ENCODE measurements around the gene SEPTIN7. TPM values are rescaled to one million over a fixed set of nuclear protein-coding genes. Genes with fewer than 3 reads are reported as not detected.

The SEPTIN7 gene
- total and polyA plus RNA-seq, 3 donors from 2014 or later = 137 to 194 (median 182) TPM

DNA sequence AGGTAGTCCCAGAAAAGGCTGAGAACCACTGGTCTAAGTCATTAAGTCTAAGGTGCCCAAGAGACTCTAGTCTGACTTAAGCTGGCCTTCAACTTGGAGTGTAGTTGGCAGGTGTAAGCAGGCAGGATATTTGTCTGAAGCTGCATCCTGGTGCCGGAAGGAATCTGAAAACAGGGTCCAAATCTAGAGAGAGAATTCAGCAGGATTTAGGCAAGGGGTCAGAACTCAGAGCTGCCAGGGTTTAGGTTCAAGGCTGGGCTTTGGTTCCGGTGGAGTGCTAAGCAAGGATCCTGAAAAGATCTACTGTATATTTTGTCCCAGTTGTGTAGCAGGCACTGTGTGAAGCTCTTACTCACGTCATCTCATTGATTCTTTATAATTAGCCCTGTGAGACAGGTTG, 16.5 kb upstream of the SEPTIN7 start:
- Histone ChIP-seq H3K36me3 (ENCODE audit: low read depth, missing control alignments) (no peaks in the 10 kb centered on the region), H3K4me3 (no peak overlapping the region), H3K4me1 (no peaks in the 10 kb centered on the region), H3K27ac (no peak overlapping the region), H3K9me3 (no peaks in the 10 kb centered on the region), H3K27me3 (no peaks in the 10 kb centered on the region)
- TF ChIP-seq, protein P1, sequence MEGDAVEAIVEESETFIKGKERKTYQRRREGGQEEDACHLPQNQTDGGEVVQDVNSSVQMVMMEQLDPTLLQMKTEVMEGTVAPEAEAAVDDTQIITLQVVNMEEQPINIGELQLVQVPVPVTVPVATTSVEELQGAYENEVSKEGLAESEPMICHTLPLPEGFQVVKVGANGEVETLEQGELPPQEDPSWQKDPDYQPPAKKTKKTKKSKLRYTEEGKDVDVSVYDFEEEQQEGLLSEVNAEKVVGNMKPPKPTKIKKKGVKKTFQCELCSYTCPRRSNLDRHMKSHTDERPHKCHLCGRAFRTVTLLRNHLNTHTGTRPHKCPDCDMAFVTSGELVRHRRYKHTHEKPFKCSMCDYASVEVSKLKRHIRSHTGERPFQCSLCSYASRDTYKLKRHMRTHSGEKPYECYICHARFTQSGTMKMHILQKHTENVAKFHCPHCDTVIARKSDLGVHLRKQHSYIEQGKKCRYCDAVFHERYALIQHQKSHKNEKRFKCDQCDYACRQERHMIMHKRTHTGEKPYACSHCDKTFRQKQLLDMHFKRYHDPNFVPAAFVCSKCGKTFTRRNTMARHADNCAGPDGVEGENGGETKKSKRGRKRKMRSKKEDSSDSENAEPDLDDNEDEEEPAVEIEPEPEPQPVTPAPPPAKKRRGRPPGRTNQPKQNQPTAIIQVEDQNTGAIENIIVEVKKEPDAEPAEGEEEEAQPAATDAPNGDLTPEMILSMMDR (IDR thresholded peaks at IDR 0.05) = no peak
- TF ChIP-seq POLR2A (IDR thresholded peaks at IDR 0.05) = no peak
- WGBS, 2 donors = 88% methylated on average over 3 of the region's 3 CpGs
- intact Hi-C loops (cut with DNase I; ENCODE audit: low total_unique reads) = no loop called here
- no peak for DNase-seq

DNA sequence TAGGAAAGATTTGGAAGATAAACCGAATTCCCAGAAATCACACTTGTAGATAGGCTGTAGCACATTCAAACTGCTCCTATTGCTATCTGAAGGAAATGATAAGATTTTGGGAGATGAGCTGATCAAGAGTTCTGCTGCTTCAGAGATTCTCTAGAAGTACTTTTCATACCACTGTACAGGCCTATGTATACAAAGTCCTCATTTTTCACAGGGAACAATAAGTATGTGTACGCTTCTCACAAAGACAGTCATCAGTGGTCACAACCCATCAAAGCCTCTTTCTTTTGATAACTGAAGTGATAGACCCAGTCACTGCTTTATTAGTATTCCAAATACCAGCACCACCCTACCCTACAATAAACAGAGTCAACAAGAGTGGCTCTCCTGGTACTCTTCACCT, 15.6 kb upstream of the SEPTIN7 start:
- Histone ChIP-seq H3K9me3 (no peaks in the 10 kb centered on the region), H3K4me3 (no peak overlapping the region), H3K4me1 (no peaks in the 10 kb centered on the region), H3K27me3 (no peaks in the 10 kb centered on the region), H3K27ac (no peak overlapping the region), H3K36me3 (ENCODE audit: low read depth, missing control alignments) (no peaks in the 10 kb centered on the region)
- 93 to 95% methylated on average over 2 of the region's 2 CpGs for WGBS, 2 donors
- no peak for DNase-seq
- intact Hi-C loops (cut with DNase I; ENCODE audit: low total_unique reads) = no loop called here
- TF ChIP-seq, protein P1 (IDR thresholded peaks at IDR 0.05) = no peak
- TF ChIP-seq POLR2A (IDR thresholded peaks at IDR 0.05) = no peak

DNA sequence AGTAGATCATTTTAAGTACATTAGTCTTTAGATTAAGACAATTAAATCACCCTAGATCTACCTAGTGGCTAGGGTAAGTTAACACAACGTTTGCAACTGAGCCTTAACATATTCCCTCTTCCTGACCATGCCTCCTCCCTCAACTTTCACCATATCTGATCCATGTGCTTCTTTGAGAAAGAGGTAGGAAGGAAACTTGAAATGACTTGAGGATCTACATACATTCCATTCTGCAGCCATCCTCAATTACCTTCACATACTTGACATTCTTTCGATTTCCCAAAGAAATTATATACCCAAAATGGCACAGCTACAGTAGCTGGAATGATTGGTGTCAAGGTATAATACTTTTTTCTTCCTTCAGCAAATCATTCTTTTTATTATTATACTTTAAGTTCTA, 12.9 kb upstream of the SEPTIN7 start:
- no peak for DNase-seq
- no peaks in the 10 kb centered on the region for H3K36me3 ChIP-seq (ENCODE audit: low read depth, missing control alignments)
- TF ChIP-seq, protein P1 (IDR thresholded peaks at IDR 0.05) = no peak
- no peak for TF ChIP-seq POLR2A (IDR thresholded peaks at IDR 0.05)
- peaks cover 1% of the 10 kb centered on the region for H3K4me1 ChIP-seq
- no peak overlapping the region for H3K27ac ChIP-seq
- H3K4me3 ChIP-seq = no peak overlapping the region
- H3K9me3 ChIP-seq = no peaks in the 10 kb centered on the region
- intact Hi-C loops (cut with DNase I; ENCODE audit: low total_unique reads) = no loop called here
- no peaks in the 10 kb centered on the region for H3K27me3 ChIP-seq
- WGBS, 2 donors = 53 to 72% methylated on average over 2 of the region's 2 CpGs

DNA sequence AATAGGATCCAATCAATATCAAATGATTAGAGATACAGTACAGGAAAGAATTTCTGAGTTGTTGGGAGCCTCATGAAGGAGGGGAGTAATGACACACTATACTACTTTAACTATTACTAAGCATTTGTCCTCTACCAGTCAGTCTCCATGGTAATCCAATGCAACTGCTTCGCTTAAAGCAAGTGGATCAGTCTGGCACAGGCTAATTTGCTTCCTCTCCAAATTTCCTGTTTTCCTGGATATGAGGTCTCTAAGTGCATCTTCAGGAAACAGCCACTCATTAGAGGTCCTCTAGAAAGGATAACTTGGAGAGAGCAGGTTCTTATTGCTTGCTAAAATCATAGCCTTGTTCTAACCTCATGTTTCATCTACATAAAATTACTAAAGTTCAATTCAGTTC, 8.4 kb upstream of the SEPTIN7 start:
- no peak for DNase-seq
- 76% methylated on average over 1 of the region's 1 CpG for WGBS, 2 donors
- H3K36me3 ChIP-seq (ENCODE audit: low read depth, missing control alignments) = no peaks in the 10 kb centered on the region
- H3K9me3 ChIP-seq = no peaks in the 10 kb centered on the region
- H3K27me3 ChIP-seq = no peaks in the 10 kb centered on the region
- TF ChIP-seq, protein P1 (IDR thresholded peaks at IDR 0.05) = no peak
- no peak for TF ChIP-seq POLR2A (IDR thresholded peaks at IDR 0.05)
- intact Hi-C loops (cut with DNase I; ENCODE audit: low total_unique reads) = no loop called here
- no peak overlapping the region for H3K27ac ChIP-seq
- no peak overlapping the region for H3K4me3 ChIP-seq
- peaks cover 6% of the 10 kb centered on the region for H3K4me1 ChIP-seq

DNA sequence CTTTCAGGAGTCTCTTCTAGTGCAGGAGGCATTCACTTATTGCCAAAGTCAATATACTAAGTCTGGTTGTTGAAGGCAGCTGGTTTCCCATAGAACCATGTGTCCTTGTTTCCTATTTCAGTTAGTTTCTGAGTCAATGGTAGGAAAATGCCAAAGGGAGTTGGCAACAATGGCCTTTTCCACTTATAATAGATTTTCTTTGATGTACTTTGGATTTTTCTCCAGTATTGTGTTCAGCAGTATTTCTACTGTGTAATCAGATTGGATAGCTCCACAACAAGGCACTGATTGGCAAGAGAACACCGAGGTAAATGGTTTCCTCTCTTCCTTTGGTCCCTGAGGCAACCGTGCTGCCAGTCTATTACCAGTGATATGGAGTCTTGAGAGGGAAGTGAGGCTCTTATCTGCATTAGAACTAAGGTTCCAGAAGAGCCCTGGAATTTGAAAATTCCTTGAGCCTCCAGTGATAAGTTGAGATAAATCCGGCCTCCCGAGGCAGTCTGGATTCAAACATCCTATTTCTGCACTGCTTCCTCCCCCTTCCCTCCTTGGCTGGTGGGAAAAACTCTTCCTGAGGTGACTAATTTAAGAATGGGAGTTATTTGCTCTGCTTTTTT, 7.9 kb upstream of the SEPTIN7 start:
- Histone ChIP-seq H3K4me3 (no peak overlapping the region), H3K27ac (peak overlapping the region in 1 of 2 donors; percentile 59), H3K27me3 (no peaks in the 10 kb centered on the region), H3K9me3 (no peaks in the 10 kb centered on the region), H3K36me3 (ENCODE audit: low read depth, missing control alignments) (no peaks in the 10 kb centered on the region), H3K4me1 (peaks cover 6% of the 10 kb centered on the region)
- DNase-seq = no peak
- intact Hi-C loops (cut with DNase I; ENCODE audit: low total_unique reads) = no loop called here
- no peak for TF ChIP-seq POLR2A (IDR thresholded peaks at IDR 0.05)
- TF ChIP-seq, protein P1 (IDR thresholded peaks at IDR 0.05) = no peak
- 34 to 52% methylated on average over 4 of the region's 4 CpGs for WGBS, 2 donors
